ENCODE data around the gene VTI1A. TPM values are rescaled to one million over a fixed set of nuclear protein-coding genes. Genes with fewer than 3 reads are reported as not detected.

The VTI1A gene
- total RNA-seq, 1 experiment from 2014 or later = 44.4 TPM

DNA sequence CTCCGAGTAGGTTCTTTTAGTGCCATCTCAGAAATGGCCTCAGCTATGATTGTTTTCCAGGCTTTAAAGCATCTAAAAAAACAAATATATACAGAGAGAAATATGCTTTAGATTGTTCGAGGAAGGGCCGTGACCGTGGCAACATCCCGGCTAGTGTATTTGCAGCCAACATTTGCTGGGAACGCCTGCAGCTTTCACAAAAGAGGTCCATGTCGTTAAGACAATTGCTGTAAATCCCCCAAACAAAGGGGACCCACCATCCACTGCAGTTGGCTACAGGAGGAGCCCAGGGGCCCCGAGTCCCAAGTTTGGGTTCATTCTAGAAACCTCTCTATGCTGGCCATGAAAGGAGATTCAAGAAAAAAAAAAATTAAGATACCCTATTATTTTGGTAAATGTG, 350.2 kb downstream of the VTI1A start:
- DNase-seq (ENCODE audit: unreplicated experiment) = no peak
- BruUV-seq (replicated peaks) = no TSS peak
- H3K36me3 Mint-ChIP-seq (ENCODE audit: insufficient read depth, unreplicated experiment) = no peaks in the 10 kb centered on the region
- no peaks in the 10 kb centered on the region for H3K27me3 Mint-ChIP-seq (ENCODE audit: insufficient read depth, unreplicated experiment)
- peaks cover 12% of the 10 kb centered on the region for H3K4me1 Mint-ChIP-seq (ENCODE audit: insufficient read depth, unreplicated experiment)
- ChIA-PET CTCF (no interaction called here), POLR2A (no interaction called here)
- TF ChIP-seq, protein P1, sequence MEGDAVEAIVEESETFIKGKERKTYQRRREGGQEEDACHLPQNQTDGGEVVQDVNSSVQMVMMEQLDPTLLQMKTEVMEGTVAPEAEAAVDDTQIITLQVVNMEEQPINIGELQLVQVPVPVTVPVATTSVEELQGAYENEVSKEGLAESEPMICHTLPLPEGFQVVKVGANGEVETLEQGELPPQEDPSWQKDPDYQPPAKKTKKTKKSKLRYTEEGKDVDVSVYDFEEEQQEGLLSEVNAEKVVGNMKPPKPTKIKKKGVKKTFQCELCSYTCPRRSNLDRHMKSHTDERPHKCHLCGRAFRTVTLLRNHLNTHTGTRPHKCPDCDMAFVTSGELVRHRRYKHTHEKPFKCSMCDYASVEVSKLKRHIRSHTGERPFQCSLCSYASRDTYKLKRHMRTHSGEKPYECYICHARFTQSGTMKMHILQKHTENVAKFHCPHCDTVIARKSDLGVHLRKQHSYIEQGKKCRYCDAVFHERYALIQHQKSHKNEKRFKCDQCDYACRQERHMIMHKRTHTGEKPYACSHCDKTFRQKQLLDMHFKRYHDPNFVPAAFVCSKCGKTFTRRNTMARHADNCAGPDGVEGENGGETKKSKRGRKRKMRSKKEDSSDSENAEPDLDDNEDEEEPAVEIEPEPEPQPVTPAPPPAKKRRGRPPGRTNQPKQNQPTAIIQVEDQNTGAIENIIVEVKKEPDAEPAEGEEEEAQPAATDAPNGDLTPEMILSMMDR (IDR thresholded peaks at IDR 0.05; ENCODE audit: unreplicated experiment) = no peak
- H3K9me3 Mint-ChIP-seq (ENCODE audit: unreplicated experiment) = no peaks in the 10 kb centered on the region
- intact Hi-C loops (cut with micrococcal nuclease) = no loop called here
- no peak overlapping the region for H3K27ac Mint-ChIP-seq (ENCODE audit: low read depth, unreplicated experiment)
- no peak overlapping the region for H3K4me3 Mint-ChIP-seq (ENCODE audit: unreplicated experiment)

DNA sequence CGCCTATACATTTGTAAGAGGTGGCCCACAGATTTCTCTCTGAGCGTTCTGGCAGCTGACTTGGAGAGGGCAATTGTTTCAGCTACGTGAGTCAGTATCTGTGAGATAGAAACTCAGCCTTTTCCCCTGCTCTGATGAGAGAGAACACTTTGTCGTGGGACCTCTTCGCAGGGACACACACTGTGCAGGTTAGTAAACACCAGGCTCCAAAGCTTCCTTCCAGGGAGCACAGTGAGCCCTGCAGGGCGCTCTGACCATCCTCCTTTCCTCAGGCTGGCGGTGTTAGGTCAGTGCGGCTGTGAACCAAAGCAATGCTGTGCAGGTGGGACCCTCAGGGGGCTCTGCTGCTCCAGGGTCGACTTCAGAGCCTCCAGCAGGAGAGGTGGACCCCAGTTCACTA, 350.8 kb downstream of the VTI1A start:
- no peaks in the 10 kb centered on the region for H3K27me3 Mint-ChIP-seq (ENCODE audit: insufficient read depth, unreplicated experiment)
- no peak for DNase-seq (ENCODE audit: unreplicated experiment)
- CTCF ChIA-PET = no interaction called here
- no TSS peak for BruUV-seq (replicated peaks)
- POLR2A ChIA-PET = no interaction called here
- H3K36me3 Mint-ChIP-seq (ENCODE audit: insufficient read depth, unreplicated experiment) = no peaks in the 10 kb centered on the region
- H3K4me3 Mint-ChIP-seq (ENCODE audit: unreplicated experiment) = no peak overlapping the region
- TF ChIP-seq, protein P1 (IDR thresholded peaks at IDR 0.05; ENCODE audit: unreplicated experiment) = no peak
- no peak overlapping the region for H3K27ac Mint-ChIP-seq (ENCODE audit: low read depth, unreplicated experiment)
- H3K9me3 Mint-ChIP-seq (ENCODE audit: unreplicated experiment) = no peaks in the 10 kb centered on the region
- H3K4me1 Mint-ChIP-seq (ENCODE audit: insufficient read depth, unreplicated experiment) = peaks cover 10% of the 10 kb centered on the region
- intact Hi-C loops (cut with micrococcal nuclease) = no loop called here

GRCh38 chr10:112799038-112799437, 352.0 kb downstream of the VTI1A start:
- Mint-ChIP-seq H3K4me1 (ENCODE audit: insufficient read depth, unreplicated experiment) (no peaks in the 10 kb centered on the region), H3K36me3 (ENCODE audit: insufficient read depth, unreplicated experiment) (no peaks in the 10 kb centered on the region), H3K27ac (ENCODE audit: low read depth, unreplicated experiment) (no peak overlapping the region), H3K4me3 (ENCODE audit: unreplicated experiment) (no peak overlapping the region), H3K27me3 (ENCODE audit: insufficient read depth, unreplicated experiment) (no peaks in the 10 kb centered on the region), H3K9me3 (ENCODE audit: unreplicated experiment) (no peaks in the 10 kb centered on the region)
- POLR2A ChIA-PET = no interaction called here
- DNase-seq (ENCODE audit: unreplicated experiment) = no peak
- BruUV-seq (replicated peaks) = no TSS peak
- intact Hi-C loops (cut with micrococcal nuclease) = no loop called here
- CTCF ChIA-PET = no interaction called here
- TF ChIP-seq, protein P1 (IDR thresholded peaks at IDR 0.05; ENCODE audit: unreplicated experiment) = no peak

GRCh38 chr10:112799726-112800510, 352.9 kb downstream of the VTI1A start:
- Mint-ChIP-seq H3K9me3 (ENCODE audit: unreplicated experiment) (no peaks in the 10 kb centered on the region), H3K27ac (ENCODE audit: low read depth, unreplicated experiment) (no peak overlapping the region), H3K4me1 (ENCODE audit: insufficient read depth, unreplicated experiment) (no peaks in the 10 kb centered on the region), H3K36me3 (ENCODE audit: insufficient read depth, unreplicated experiment) (no peaks in the 10 kb centered on the region), H3K4me3 (ENCODE audit: unreplicated experiment) (no peak overlapping the region), H3K27me3 (ENCODE audit: insufficient read depth, unreplicated experiment) (no peaks in the 10 kb centered on the region)
- DNase-seq (ENCODE audit: unreplicated experiment) = no peak
- ChIA-PET POLR2A (no interaction called here), CTCF (no interaction called here)
- TF ChIP-seq, protein P1 (IDR thresholded peaks at IDR 0.05; ENCODE audit: unreplicated experiment) = no peak
- intact Hi-C loops (cut with micrococcal nuclease) = no loop called here
- no TSS peak for BruUV-seq (replicated peaks)

Measured in MCF 10A (cell line).